Activated naive CD4-positive, alpha-beta T cell treated with anti-CD3 and anti-CD28 coated beads, Interleukin-2, amount 10 ng/mL, durations not matched to agents 7 days and 5 days (primary cell): ENCODE results near the gene ARHGEF2.

Experiments
- CTCF ChIA-PET: fragments of 350-600 bp; sonication (Branson Sonifier 250); formaldehyde crosslinking; loops from one replicate; lab custom pipeline; 2021; ENCODE audit warnings: antibody characterized with exemption; lab: Charles Lee
- DNase-seq: peaks from one replicate; pipeline ENCODE4 v3.0.0-alpha.2; 2020
- H3K27ac Mint-ChIP-seq: one replicate; pipeline ENCODE4 v1.8.0; 2021; ENCODE audit warnings: mild to moderate bottlenecking, moderate library complexity, mixed read lengths
- H3K27me3 Mint-ChIP-seq: one replicate; pipeline ENCODE4 v1.8.0; 2021; ENCODE audit warnings: mild to moderate bottlenecking, mixed read lengths
- H3K36me3 Mint-ChIP-seq: one replicate; pipeline ENCODE4 v1.8.0; 2021; ENCODE audit warnings: mixed read lengths
- H3K4me1 Mint-ChIP-seq: one replicate; pipeline ENCODE4 v1.8.0; 2021; ENCODE audit warnings: mixed read lengths
- H3K4me3 Mint-ChIP-seq: one replicate; pipeline ENCODE4 v1.8.0; 2021; ENCODE audit warnings: mild to moderate bottlenecking, moderate library complexity, mixed read lengths
- H3K9me3 Mint-ChIP-seq: one replicate; pipeline ENCODE4 v1.8.0; 2021; ENCODE audit warnings: mixed read lengths

The ARHGEF2 gene

GRCh38 chr1:155978325-155978972 is at the start of gene ARHGEF2:
TSS of gene ARHGEF2 (minus strand) at chr1:155978547. CDS start at chr1:155978427, 120 bp downstream.
- CTCF ChIA-PET = interaction anchor here (0.7 to 12.7 kb wide), 9 partner anchors 9 to 44 kb away, joined by 3 to 98 read pairs (median 5); partner anchors contain the start of genes KHDC4 and RXFP4
- peak within 1 kb of the TSS; percentile 89 for H3K27ac Mint-ChIP-seq
- H3K4me1 Mint-ChIP-seq = peaks cover 69% of the 10 kb centered on the region
- peak within 1 kb of the TSS; percentile 100 for H3K4me3 Mint-ChIP-seq
- peak; percentile 89 for DNase-seq
- no peaks in the 10 kb centered on the region for H3K27me3 Mint-ChIP-seq
- no peaks in the 10 kb centered on the region for H3K9me3 Mint-ChIP-seq
- peaks cover 42% of the 10 kb centered on the region for H3K36me3 Mint-ChIP-seq

GRCh38 chr1:156026588-156026987 is 48.2 kb upstream of the ARHGEF2 start:
- H3K4me1 Mint-ChIP-seq = peaks cover 6% of the 10 kb centered on the region
- H3K36me3 Mint-ChIP-seq = no peaks in the 10 kb centered on the region

GRCh38 chr1:156025876-156026275 is 47.5 kb upstream of the ARHGEF2 start:
- peak; percentile 57 for DNase-seq
- H3K36me3 Mint-ChIP-seq = no peaks in the 10 kb centered on the region
- H3K9me3 Mint-ChIP-seq = no peaks in the 10 kb centered on the region
- peaks cover 19% of the 10 kb centered on the region for H3K27me3 Mint-ChIP-seq
- CTCF ChIA-PET = interaction anchor here (0.7 to 2.4 kb wide), 9 partner anchors 9 to 256 kb away, joined by 3 to 12 read pairs (median 4); partner anchors contain the start of gene UBQLN4
- H3K27ac Mint-ChIP-seq = no peak overlapping the region
- H3K4me3 Mint-ChIP-seq = no peak overlapping the region
- H3K4me1 Mint-ChIP-seq = peaks cover 10% of the 10 kb centered on the region

More at GRCh38 chr1:156026588-156026987, 48.2 kb upstream of the ARHGEF2 start:
- H3K9me3 Mint-ChIP-seq = no peaks in the 10 kb centered on the region
- no peak overlapping the region for H3K4me3 Mint-ChIP-seq
- DNase-seq = no peak
- CTCF ChIA-PET = interaction anchor here (1.1 to 1.2 kb wide), 2 partner anchors 8 to 26 kb away, joined by 4 to 6 read pairs; partner anchors contain the start of gene UBQLN4
- H3K27me3 Mint-ChIP-seq = peaks cover 19% of the 10 kb centered on the region
- H3K27ac Mint-ChIP-seq = no peak overlapping the region

GRCh38 chr1:156024801-156025200 is 46.5 kb upstream of the ARHGEF2 start:
- CTCF ChIA-PET = interaction anchor here (0.6 to 2.4 kb wide), 4 partner anchors 12 to 517 kb away, joined by 3 to 12 read pairs (median 6); no protein-coding TSS in a partner anchor
- H3K27ac Mint-ChIP-seq = no peak overlapping the region
- DNase-seq = no peak
- peaks cover 16% of the 10 kb centered on the region for H3K27me3 Mint-ChIP-seq
- no peak overlapping the region for H3K4me3 Mint-ChIP-seq
- no peaks in the 10 kb centered on the region for H3K9me3 Mint-ChIP-seq
- H3K4me1 Mint-ChIP-seq = peaks cover 18% of the 10 kb centered on the region
- H3K36me3 Mint-ChIP-seq = peaks cover 8% of the 10 kb centered on the region

- CTCF ChIA-PET = no interaction called here
- H3K9me3 Mint-ChIP-seq = no peaks in the 10 kb centered on the region
- H3K27me3 Mint-ChIP-seq = peaks cover 14% of the 10 kb centered on the region
- peaks cover 32% of the 10 kb centered on the region for H3K4me1 Mint-ChIP-seq
- H3K27ac Mint-ChIP-seq = no peak overlapping the region
- H3K36me3 Mint-ChIP-seq = peaks cover 23% of the 10 kb centered on the region
- H3K4me3 Mint-ChIP-seq = no peak overlapping the region
- DNase-seq = no peak
Observed at GRCh38 chr1:156021954-156022353, 43.6 kb upstream of the ARHGEF2 start.

DNA sequence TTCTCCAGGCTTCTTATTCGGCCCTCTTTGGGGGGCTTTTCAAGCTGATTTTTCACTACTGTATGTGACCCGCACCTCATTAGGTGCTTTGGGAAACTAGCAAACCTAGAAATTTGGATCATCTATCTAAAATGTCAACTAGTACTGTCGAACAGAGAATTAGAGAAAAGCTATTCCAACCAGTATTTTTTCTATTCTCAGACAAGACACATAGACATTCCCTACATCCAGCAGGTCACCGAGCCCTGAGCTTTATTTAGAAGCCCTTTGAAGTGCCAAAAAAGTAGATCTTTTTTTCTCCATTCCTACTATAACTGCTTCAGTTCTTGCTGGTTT is 42.7 kb upstream of the ARHGEF2 start:
- Mint-ChIP-seq H3K4me3 (peak overlapping the region; percentile 100), H3K4me1 (peaks cover 37% of the 10 kb centered on the region), H3K9me3 (no peaks in the 10 kb centered on the region), H3K27ac (peak overlapping the region; percentile 85), H3K36me3 (peaks cover 27% of the 10 kb centered on the region), H3K27me3 (peaks cover 13% of the 10 kb centered on the region)
- no peak for DNase-seq
- CTCF ChIA-PET = interaction anchor here (0.7 kb wide), 1 partner anchor 13 kb away, joined by 3 read pairs; no protein-coding TSS in a partner anchor

- CTCF ChIA-PET = interaction anchor here (0.7 to 0.9 kb wide), 2 partner anchors 13 to 46 kb away, joined by 3 to 5 read pairs; no protein-coding TSS in a partner anchor
- H3K36me3 Mint-ChIP-seq = peaks cover 27% of the 10 kb centered on the region
- no peaks in the 10 kb centered on the region for H3K9me3 Mint-ChIP-seq
- H3K4me3 Mint-ChIP-seq = peak within 1 kb of the TSS; percentile 100
- H3K4me1 Mint-ChIP-seq = peaks cover 33% of the 10 kb centered on the region
- peak; percentile 93 for DNase-seq
- H3K27me3 Mint-ChIP-seq = peaks cover 7% of the 10 kb centered on the region
- peak within 1 kb of the TSS; percentile 85 for H3K27ac Mint-ChIP-seq
Observed at GRCh38 chr1:156020293-156021092, 42.1 kb upstream of the ARHGEF2 start, which contains the start of gene SSR2. TSS of gene SSR2 (minus strand) at chr1:156020951. CDS start at chr1:156020167, 784 bp downstream.

GRCh38 chr1:156019946-156020292 is 41.6 kb upstream of the ARHGEF2 start:
- CTCF ChIA-PET = interaction anchor here (0.5 to 0.9 kb wide), 2 partner anchors 46 to 103 kb away, joined by 3 to 5 read pairs; no protein-coding TSS in a partner anchor
- peak overlapping the region; percentile 85 for H3K27ac Mint-ChIP-seq

GRCh38 chr1:156014829-156015228 is 36.5 kb upstream of the ARHGEF2 start:
- Mint-ChIP-seq H3K4me3 (no peak overlapping the region), H3K9me3 (no peaks in the 10 kb centered on the region), H3K36me3 (peaks cover 54% of the 10 kb centered on the region), H3K27ac (no peak overlapping the region), H3K4me1 (peaks cover 25% of the 10 kb centered on the region), H3K27me3 (no peaks in the 10 kb centered on the region)
- CTCF ChIA-PET = interaction anchor here (0.7 to 2.0 kb wide), 3 partner anchors 14 to 82 kb away, joined by 3 to 8 read pairs (median 3); no protein-coding TSS in a partner anchor
- no peak for DNase-seq

More at GRCh38 chr1:156019946-156020292, 41.6 kb upstream of the ARHGEF2 start:
- Mint-ChIP-seq H3K27me3 (peaks cover 1% of the 10 kb centered on the region), H3K36me3 (peaks cover 28% of the 10 kb centered on the region), H3K4me3 (peak overlapping the region; percentile 100), H3K9me3 (no peaks in the 10 kb centered on the region), H3K4me1 (peaks cover 33% of the 10 kb centered on the region)
- no peak for DNase-seq

- Mint-ChIP-seq H3K27me3 (no peaks in the 10 kb centered on the region), H3K9me3 (no peaks in the 10 kb centered on the region), H3K27ac (no peak overlapping the region), H3K36me3 (peaks cover 56% of the 10 kb centered on the region), H3K4me1 (peaks cover 19% of the 10 kb centered on the region), H3K4me3 (no peak overlapping the region)
- CTCF ChIA-PET = no interaction called here
- no peak for DNase-seq
Observed at GRCh38 chr1:156012051-156012817, 33.9 kb upstream of the ARHGEF2 start.

GRCh38 chr1:156009404-156009803 is 31.1 kb upstream of the ARHGEF2 start:
- DNase-seq = no peak
- Mint-ChIP-seq H3K36me3 (peaks cover 56% of the 10 kb centered on the region), H3K9me3 (no peaks in the 10 kb centered on the region), H3K27me3 (no peaks in the 10 kb centered on the region), H3K4me1 (peaks cover 29% of the 10 kb centered on the region), H3K27ac (peak overlapping the region; percentile 42), H3K4me3 (no peak overlapping the region)
- CTCF ChIA-PET = interaction anchor here (0.9 kb wide), 1 partner anchor 20 kb away, joined by 5 read pairs; no protein-coding TSS in a partner anchor

DNA sequence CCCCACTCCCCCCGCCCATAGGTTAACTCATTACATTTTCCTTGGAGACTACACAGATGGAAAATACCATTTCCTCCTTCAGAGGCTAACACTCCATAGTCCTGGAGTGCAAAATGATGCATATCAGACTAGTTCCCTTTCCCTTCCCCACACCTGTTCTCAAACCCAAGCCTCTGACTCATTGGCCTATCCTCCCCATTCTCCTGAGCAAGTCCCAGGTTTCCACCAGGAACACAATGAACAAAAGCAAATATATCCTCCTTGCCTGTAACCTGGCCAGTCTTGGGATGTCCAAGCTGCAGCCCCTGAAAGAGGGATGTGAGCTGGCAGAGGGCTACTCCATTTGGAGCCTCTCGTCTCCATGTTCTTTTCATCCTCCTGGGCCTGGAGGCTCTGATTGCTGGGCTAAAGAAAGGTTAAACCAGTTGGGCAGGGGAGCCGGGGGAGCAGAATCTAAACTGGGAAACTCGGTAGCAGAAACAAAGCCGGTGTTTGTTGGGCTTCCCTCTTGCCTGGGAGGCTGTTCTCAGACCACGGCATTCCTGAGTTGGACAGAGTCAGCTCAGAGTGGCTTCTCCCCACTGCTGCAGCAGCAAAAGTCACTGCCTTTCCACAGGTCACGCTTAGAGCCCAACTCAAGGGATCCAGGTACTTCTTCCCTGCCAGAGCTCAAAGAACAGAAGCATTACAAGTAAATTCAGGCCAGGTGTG is 28.5 kb upstream of the ARHGEF2 start:
- CTCF ChIA-PET = interaction anchor here (0.7 to 0.9 kb wide), 2 partner anchors 46 to 139 kb away, joined by 3 to 4 read pairs; partner anchors contain the start of gene UBQLN4
- Mint-ChIP-seq H3K27me3 (peaks cover 13% of the 10 kb centered on the region), H3K9me3 (no peaks in the 10 kb centered on the region), H3K4me3 (no peak overlapping the region), H3K27ac (no peak overlapping the region), H3K36me3 (peaks cover 41% of the 10 kb centered on the region), H3K4me1 (peaks cover 40% of the 10 kb centered on the region)
- no peak for DNase-seq
